T-helper 17 cell (primary cell): Measurements from ENCODE around the gene COX7B. TPM values are rescaled to one million over a fixed set of nuclear protein-coding genes. Genes with fewer than 3 reads are reported as not detected.
"Not testable (repeated sequence)": the region's sequence is repeated elsewhere in the genome, so short reads cannot be mapped to it uniquely, and the experiment has no call there.

Source experiments
- ATAC-seq: fragments of 150-1000 bp; cut with Tn5 transposase; 2 replicates; pipeline ENCODE4 v1.10.0; 2021; ENCODE audit warnings: mild to moderate bottlenecking, moderate library complexity
- DNase-seq, 3 donors: peaks; one replicate each; pipeline versions ENCODE4 v3.0.0 to v3.0.0-alpha.2; 2020 to 2021
- H3K9me3 ChIP-seq: one replicate; pipeline ENCODE4 v1.7.0; 2013; ENCODE audit warnings: low read length, mild to moderate bottlenecking; ENCODE audit not compliant: control insufficient read depth, poor library complexity, severe bottlenecking
- H3K27ac Mint-ChIP-seq: one replicate; pipeline ENCODE4 v1.8.0; 2022; ENCODE audit warnings: mild to moderate bottlenecking, moderate library complexity, mixed read lengths
- H3K27me3 Mint-ChIP-seq: one replicate; pipeline ENCODE4 v1.8.0; 2022; ENCODE audit warnings: mixed read lengths
- H3K36me3 Mint-ChIP-seq: one replicate; pipeline ENCODE4 v1.8.0; 2022; ENCODE audit warnings: low read depth, mixed read lengths
- H3K4me1 Mint-ChIP-seq: one replicate; pipeline ENCODE4 v1.8.0; 2022; ENCODE audit warnings: mild to moderate bottlenecking, mixed read lengths
- H3K4me3 Mint-ChIP-seq: one replicate; pipeline ENCODE4 v1.8.0; 2022; ENCODE audit warnings: mild to moderate bottlenecking, moderate library complexity, mixed read lengths
- total RNA-seq, 4 donors: library from RNA in 2 of 4; stranded (reverse) in 2 of 4; gene quantifications; one replicate each; pipeline ENCODE4 v1.2.3 and lab custom pipeline; 2022 to 2026

COX7B gene
- total RNA-seq, result 100 to 1,000 TPM; 114 to 115 TPM
- total RNA-seq (lab: John Stamatoyannopoulos, UW), result 47.5 to 121 reads per million in 2 donors

DNA sequence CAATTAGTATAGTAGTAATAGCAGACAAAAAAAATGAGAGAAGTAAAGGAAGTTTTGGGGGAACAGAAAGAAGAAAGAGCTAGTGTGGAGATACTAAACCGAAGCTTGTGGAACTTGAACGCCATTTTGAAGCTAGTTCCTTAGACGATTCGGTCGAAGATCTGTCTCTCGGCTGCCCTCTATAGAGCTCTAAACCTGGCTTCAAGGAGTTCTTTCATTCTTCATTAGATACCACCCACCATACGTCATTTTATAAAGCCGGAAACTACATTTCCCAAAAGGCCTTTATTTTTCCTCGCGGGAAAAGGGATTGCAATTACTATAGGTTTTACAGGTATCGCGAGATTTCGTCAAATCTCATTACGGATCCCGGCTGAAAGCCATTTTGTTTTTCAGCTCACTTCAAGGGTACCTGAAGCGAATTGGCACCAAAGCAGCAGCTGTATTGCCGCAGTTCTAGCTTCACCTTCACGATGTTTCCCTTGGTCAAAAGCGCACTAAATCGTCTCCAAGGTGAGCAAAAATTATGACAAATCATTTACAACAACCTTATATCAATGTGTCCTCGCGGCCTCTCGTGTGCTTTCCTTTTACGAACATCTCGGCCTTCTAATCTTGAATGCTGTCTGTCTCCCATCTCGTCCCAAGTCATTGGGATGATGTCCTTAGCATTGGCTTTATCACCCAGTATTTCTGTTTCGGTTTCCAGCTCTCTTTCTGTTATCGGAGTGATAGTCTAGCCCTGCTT lies at the start of gene COX7B:
COX7B (plus strand) TSS at position 388 of the 748 bp plus-strand sequence; CDS start at position 474, 86 bp downstream.
- H3K36me3 Mint-ChIP-seq, result no peaks in the 10 kb centered on the region
- peak within 1 kb of the TSS; percentile 92 for H3K4me3 Mint-ChIP-seq
- H3K27me3 Mint-ChIP-seq, result no peaks in the 10 kb centered on the region
- DNase-seq (peak; percentile 15 to 35 (median 30)), ATAC-seq (peak; percentile 67)
- H3K4me1 Mint-ChIP-seq, result peaks cover 4% of the 10 kb centered on the region
- no peaks in the 10 kb centered on the region for H3K9me3 ChIP-seq
- H3K27ac Mint-ChIP-seq, result peak within 1 kb of the TSS; percentile 95

DNA sequence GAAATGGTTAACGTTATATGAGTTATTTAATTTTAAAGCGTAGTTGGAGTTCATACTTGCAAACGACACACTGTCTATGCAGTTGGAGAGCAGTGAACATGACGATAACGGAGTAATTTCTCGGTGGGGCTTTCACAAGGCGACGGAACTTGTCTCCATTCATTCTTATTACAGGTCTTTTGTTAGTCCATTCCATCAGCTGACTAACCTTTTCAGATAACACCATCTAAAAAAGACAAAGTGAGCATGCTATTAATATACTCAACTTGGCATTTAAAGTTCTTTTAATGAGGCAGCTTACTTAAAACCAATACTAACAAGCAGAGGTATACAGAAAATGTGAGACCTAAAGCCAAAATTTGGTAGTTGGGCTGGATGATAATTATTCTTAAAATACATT lies 23.9 kb upstream of the COX7B start:
- no peak for DNase-seq
- Mint-ChIP-seq H3K36me3 (peaks cover 6% of the 10 kb centered on the region), H3K4me3 (no peak overlapping the region), H3K27me3 (no peaks in the 10 kb centered on the region), H3K4me1 (peaks cover 6% of the 10 kb centered on the region), H3K27ac (no peak overlapping the region)
- no peak for ATAC-seq
- H3K9me3 ChIP-seq, result no peaks in the 10 kb centered on the region

DNA sequence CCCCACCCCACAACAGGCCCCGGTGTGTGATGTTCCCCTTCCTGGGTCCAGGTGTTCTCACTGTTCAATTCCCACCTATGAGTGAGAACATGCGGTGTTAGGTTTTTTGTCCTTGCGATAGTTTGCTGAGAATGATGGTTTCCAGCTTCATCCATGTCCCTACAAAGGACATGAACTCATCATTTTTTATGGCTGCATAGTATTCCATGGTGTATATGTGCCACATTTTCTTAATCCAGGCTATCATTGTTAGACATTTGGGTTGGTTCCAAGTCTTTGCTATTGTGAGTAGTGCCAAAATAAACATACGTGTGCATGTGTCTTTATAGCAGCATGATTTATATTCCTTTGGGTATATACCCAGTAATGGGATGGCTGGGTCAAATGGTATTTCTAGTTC lies 17.9 kb upstream of the COX7B start:
- H3K36me3 Mint-ChIP-seq, result not testable (repeated sequence)

DNA sequence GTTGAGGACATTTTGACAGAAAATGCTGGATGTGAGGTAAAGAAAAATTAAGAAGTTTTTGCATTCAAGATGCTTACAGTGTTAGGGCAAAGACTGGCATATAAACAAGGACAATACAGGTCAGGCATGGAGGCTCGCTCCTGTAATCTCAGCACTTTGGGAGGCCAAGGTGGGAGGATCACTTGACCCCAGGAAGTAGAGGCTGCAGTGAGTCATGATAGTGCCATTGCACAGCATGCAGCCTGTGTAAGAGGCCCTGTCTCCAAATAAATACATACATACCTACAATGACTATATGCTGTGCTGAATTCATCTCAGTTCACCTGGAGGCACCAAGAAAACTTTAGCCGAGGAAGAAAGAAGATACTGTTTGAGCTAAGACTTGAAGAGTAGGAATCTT lies 6.4 kb upstream of the COX7B start:
- no peaks in the 10 kb centered on the region for H3K36me3 Mint-ChIP-seq
- no peak for ATAC-seq

More for the DNA sequence above, 17.9 kb upstream of the COX7B start:
- H3K4me3 Mint-ChIP-seq, H3K27me3 Mint-ChIP-seq, ATAC-seq, H3K4me1 Mint-ChIP-seq, H3K27ac Mint-ChIP-seq, H3K9me3 ChIP-seq, DNase-seq: not testable (repeated sequence)

DNA sequence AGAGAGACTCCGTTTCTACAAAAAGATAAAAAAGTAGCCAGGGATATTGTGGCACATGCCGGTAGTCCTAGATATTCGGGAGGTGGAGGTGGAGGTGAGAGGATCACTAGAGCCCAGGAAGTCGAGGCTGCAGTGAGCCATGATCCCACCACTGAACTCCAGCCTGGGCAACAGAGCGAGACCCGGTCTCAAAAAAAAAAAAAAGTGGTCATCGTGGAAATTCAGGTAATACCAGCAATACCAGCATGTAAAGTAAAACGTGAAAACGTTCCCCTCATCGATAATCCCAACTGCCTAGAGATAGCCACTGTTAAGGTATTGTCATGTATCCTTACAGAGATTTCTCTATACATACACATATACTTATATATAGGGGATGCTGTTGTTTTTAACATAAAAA lies 5.6 kb upstream of the COX7B start:
- Mint-ChIP-seq H3K4me1 (peaks cover 6% of the 10 kb centered on the region), H3K27ac (peak overlapping the region; percentile 98), H3K27me3 (no peaks in the 10 kb centered on the region), H3K36me3 (no peaks in the 10 kb centered on the region), H3K4me3 (peak overlapping the region; percentile 19)
- DNase-seq (no peak), ATAC-seq (no peak)
- no peaks in the 10 kb centered on the region for H3K9me3 ChIP-seq

More for the DNA sequence above, 6.4 kb upstream of the COX7B start:
- H3K4me3 Mint-ChIP-seq, result peak overlapping the region; percentile 28
- H3K4me1 Mint-ChIP-seq, result peaks cover 6% of the 10 kb centered on the region
- no peaks in the 10 kb centered on the region for H3K27me3 Mint-ChIP-seq
- no peaks in the 10 kb centered on the region for H3K9me3 ChIP-seq
- DNase-seq, result no peak
- H3K27ac Mint-ChIP-seq, result no peak overlapping the region

DNA sequence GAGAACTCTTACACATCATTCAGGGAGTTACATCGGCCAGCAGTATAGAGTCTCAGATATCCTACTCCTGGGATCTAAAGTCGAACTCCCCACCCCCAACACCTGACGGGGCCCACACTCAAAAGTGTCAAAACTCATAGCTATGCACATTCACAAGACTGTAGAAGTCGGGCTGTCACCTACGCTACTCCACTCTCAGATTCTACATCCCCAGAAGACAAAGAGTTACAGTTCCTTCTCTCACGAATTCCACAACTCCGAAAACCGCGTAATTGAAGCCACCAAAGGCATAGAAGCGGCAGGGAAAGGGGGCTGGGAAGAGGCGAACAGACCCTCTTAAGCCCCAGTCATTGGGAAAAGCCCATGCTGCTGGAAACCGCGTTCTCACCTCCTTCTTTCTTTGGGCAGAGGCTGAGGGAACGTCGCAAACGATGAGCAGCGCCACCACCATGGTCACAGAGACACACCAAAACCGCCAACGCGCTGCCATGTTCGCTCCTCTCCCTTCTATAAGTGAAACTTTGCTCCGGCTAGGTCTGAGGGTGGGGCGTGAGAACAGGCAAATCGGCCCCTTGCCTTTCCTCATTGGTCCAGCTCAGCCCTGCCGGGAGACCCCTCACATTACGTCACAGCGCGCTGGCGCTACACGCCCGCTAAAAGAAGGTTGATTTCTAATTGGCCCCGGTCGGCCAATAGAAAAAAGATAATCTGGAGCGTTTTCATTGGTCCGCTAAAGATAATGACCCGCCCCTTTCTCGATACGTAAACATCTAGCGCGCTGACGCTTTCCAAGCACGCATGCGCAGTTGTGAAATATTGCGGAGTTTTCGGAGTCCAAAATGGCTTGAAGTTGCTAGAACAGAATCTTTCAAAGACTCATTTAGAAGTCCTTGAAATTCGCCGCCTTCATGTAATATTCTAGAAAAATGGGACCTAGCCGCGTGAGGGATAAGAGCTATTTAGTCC lies 4.1 kb upstream of the COX7B start, which contains the start of gene MAGT1:
MAGT1 (minus strand) TSS at position 515 of the 966 bp plus-strand sequence; CDS start at position 490, 25 bp downstream.
- Mint-ChIP-seq H3K4me1 (peaks cover 6% of the 10 kb centered on the region), H3K36me3 (no peaks in the 10 kb centered on the region), H3K4me3 (peak within 1 kb of the TSS; percentile 96), H3K27ac (peak within 1 kb of the TSS; percentile 98), H3K27me3 (no peaks in the 10 kb centered on the region)
- DNase-seq (peak; percentile 72 to 85 (median 76)), ATAC-seq (peak; percentile 89)
- H3K9me3 ChIP-seq, result no peaks in the 10 kb centered on the region

DNA sequence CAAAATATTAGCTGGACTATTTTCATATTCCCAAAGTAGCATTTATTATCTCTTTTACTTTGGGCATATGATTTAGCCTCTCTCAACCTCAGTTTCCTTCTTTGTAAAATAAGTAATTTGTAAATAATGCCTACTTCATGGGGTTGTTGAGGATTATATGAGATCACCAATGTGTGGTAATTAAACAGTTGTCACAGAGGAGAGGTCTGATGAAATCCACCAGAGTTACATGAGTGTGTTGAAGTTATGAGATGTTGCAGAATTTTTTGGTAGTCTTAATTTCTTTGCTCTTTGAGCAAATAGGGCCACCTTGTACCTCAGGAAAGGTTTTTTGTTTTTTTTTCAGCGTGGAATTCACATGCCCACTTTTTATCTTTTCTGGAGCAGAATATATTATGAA lies 1.4 kb downstream of the COX7B start:
- no peak for DNase-seq
- peak overlapping the region; percentile 92 for H3K4me3 Mint-ChIP-seq
- peaks cover 2% of the 10 kb centered on the region for H3K4me1 Mint-ChIP-seq
- peak overlapping the region; percentile 95 for H3K27ac Mint-ChIP-seq
- H3K9me3 ChIP-seq, result no peaks in the 10 kb centered on the region
- H3K27me3 Mint-ChIP-seq, result no peaks in the 10 kb centered on the region
- H3K36me3 Mint-ChIP-seq, result no peaks in the 10 kb centered on the region
- no peak for ATAC-seq

DNA sequence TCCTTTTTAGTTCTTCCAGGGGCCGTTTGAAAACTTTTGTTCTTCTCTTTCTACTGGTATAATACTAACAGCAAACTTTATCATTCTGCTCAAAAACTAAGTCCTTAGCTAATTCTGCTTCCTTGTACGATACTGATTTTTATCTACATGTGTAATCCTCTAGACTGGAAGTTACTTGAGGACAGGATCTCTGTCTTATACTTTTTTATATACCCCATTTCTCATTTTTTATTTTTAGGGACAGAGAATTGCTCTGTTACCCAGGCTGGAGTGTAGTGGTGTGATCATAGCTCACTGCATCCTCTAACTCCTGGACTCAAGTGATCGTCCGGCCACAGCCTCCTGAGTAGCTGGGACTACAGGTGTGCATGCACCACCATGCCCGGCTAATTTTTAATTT lies 2.2 kb downstream of the COX7B start:
- Mint-ChIP-seq H3K27me3 (no peaks in the 10 kb centered on the region), H3K4me3 (peak overlapping the region; percentile 63), H3K27ac (peak overlapping the region; percentile 95), H3K36me3 (no peaks in the 10 kb centered on the region), H3K4me1 (peaks cover 2% of the 10 kb centered on the region)
- H3K9me3 ChIP-seq, result no peaks in the 10 kb centered on the region
- ATAC-seq (no peak), DNase-seq (no peak)

DNA sequence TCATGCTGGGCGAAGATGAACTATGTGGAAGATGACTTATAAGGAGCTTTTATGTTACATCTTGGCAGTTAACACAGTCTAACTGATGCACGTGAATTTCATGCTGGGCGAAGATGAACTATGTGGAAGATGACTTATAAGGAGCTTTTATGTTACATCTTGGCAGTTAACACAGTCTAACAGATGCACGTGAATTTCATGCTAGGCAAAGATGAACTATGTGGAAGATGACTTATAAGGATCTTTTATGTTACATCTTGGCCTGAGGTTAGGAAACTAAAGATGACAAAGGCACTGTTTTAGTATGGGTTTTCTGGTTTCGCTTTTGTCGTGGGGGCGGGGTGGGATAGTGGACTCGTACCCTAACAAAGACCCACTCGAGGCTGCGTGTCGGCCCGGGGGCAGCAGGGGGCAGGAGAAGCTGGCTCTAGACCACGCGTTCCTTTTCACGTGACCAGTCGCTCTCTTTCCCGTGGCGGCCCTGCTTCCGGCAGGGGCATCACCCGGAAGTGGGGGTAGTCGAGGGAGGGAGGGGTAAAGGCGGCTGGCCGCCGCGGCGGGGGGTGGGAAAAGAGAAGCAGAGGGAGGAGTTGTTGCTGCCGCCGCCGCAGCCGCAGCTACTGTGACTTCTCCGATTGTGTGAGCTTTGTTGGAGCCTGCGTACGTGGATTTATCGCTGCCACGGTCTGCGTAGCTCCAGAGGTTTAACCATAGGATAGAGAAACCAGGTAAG lies 11.0 kb downstream of the COX7B start, which contains the start of gene ATP7A:
ATP7A (plus strand) TSS at position 586 of the 733 bp plus-strand sequence. CDS start 60,949 bp downstream, outside the sequence.
- Mint-ChIP-seq H3K4me3 (peak within 1 kb of the TSS; percentile 95), H3K27me3 (no peaks in the 10 kb centered on the region), H3K36me3 (peaks cover 2% of the 10 kb centered on the region), H3K27ac (peak within 1 kb of the TSS; percentile 92), H3K4me1 (peaks cover 7% of the 10 kb centered on the region)
- peak; percentile 93 for ATAC-seq
- peak; percentile 75 to 86 (median 80) for DNase-seq
- no peaks in the 10 kb centered on the region for H3K9me3 ChIP-seq

- H3K27ac Mint-ChIP-seq, result peak overlapping the region; percentile 88
- H3K4me3 Mint-ChIP-seq, result peak overlapping the region; percentile 67
- ATAC-seq (peak; percentile 47), DNase-seq (no peak)
- no peaks in the 10 kb centered on the region for H3K9me3 ChIP-seq
- no peaks in the 10 kb centered on the region for H3K36me3 Mint-ChIP-seq
- H3K4me1 Mint-ChIP-seq, result peaks cover 14% of the 10 kb centered on the region
- no peaks in the 10 kb centered on the region for H3K27me3 Mint-ChIP-seq
These were observed 18.1 kb downstream of the COX7B start for GRCh38 chrX:77917294-77917933.

GRCh38 chrX:77918568-77918967 lies 19.3 kb downstream of the COX7B start:
- ATAC-seq (no peak), DNase-seq (no peak)
- Mint-ChIP-seq H3K27ac (no peak overlapping the region), H3K4me3 (no peak overlapping the region), H3K4me1 (peaks cover 19% of the 10 kb centered on the region), H3K27me3 (no peaks in the 10 kb centered on the region), H3K36me3 (no peaks in the 10 kb centered on the region)
- no peaks in the 10 kb centered on the region for H3K9me3 ChIP-seq

GRCh38 chrX:77919370-77919769 lies 20.1 kb downstream of the COX7B start:
- not testable (repeated sequence) for H3K9me3 ChIP-seq, H3K27me3 Mint-ChIP-seq, H3K36me3 Mint-ChIP-seq, ATAC-seq, DNase-seq, H3K27ac Mint-ChIP-seq, H3K4me3 Mint-ChIP-seq
- peaks cover 17% of the 10 kb centered on the region for H3K4me1 Mint-ChIP-seq
